ENCODE measurements around the gene DGCR6L. TPM values are rescaled to one million over a fixed set of nuclear protein-coding genes. Genes with fewer than 3 reads are reported as not detected.

Gene DGCR6L
- total RNA-seq, 4 donors from 2014 or later, result 17.2 to 101 (median 34.9) TPM

- Histone ChIP-seq H3K4me1 (peaks cover 0 to 9% of the 10 kb centered on the region in 2 donors), H3K36me3 (no peaks in the 10 kb centered on the region), H3K4me3 (no peak overlapping the region), H3K27me3 (no peaks in the 10 kb centered on the region), H3K9me3 (no peaks in the 10 kb centered on the region), H3K27ac (no peak overlapping the region)
- intact Hi-C loops (cut with DNase I; ENCODE audit: low total_unique reads), result no loop called here
- no peak for TF ChIP-seq POLR2A (IDR thresholded peaks at IDR 0.05)
- TF ChIP-seq, protein P1, sequence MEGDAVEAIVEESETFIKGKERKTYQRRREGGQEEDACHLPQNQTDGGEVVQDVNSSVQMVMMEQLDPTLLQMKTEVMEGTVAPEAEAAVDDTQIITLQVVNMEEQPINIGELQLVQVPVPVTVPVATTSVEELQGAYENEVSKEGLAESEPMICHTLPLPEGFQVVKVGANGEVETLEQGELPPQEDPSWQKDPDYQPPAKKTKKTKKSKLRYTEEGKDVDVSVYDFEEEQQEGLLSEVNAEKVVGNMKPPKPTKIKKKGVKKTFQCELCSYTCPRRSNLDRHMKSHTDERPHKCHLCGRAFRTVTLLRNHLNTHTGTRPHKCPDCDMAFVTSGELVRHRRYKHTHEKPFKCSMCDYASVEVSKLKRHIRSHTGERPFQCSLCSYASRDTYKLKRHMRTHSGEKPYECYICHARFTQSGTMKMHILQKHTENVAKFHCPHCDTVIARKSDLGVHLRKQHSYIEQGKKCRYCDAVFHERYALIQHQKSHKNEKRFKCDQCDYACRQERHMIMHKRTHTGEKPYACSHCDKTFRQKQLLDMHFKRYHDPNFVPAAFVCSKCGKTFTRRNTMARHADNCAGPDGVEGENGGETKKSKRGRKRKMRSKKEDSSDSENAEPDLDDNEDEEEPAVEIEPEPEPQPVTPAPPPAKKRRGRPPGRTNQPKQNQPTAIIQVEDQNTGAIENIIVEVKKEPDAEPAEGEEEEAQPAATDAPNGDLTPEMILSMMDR (IDR thresholded peaks at IDR 0.05), result no peak
- DNase-seq, result no peak
These were observed 24.4 kb downstream of the DGCR6L start for GRCh38 chr22:20295262-20296064.

DNA sequence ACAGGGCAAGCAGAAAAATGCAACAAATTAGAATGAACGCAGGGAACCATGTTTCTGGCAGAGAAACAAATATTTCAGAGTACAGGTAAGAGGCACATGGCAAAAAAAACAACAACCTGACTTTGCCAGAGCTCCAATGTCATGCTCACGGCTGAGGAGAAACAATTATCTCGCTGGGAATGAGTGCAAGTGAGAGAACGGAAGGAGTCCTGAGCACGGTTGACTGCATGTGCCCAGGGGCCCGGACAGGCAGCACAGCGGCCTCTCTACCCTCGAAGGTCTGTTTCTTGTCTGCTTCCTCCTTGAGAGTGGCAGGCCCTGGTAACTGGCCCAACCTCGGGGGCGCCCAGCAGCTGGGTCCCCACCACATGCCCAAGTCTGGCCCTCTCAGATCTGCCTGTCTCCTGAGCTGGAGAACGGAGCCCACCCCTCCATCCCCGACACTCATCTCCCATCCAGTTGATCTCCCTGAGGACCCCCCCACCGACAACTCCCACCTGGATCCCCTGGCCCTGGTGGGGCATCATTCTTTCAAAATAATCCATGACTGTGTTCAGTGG, 27.1 kb downstream of the DGCR6L start:
- no peaks in the 10 kb centered on the region for H3K4me1 ChIP-seq
- no peaks in the 10 kb centered on the region for H3K9me3 ChIP-seq
- H3K4me3 ChIP-seq, result no peak overlapping the region
- intact Hi-C loops (cut with DNase I; ENCODE audit: low total_unique reads), result no loop called here
- H3K27me3 ChIP-seq, result no peaks in the 10 kb centered on the region
- TF ChIP-seq POLR2A (IDR thresholded peaks at IDR 0.05), result no peak
- DNase-seq, result no peak
- H3K27ac ChIP-seq, result no peak overlapping the region
- H3K36me3 ChIP-seq, result no peaks in the 10 kb centered on the region

GRCh38 chr22:20292108-20292507, 27.8 kb downstream of the DGCR6L start:
- Histone ChIP-seq H3K36me3 (no peaks in the 10 kb centered on the region), H3K4me1 (no peaks in the 10 kb centered on the region), H3K4me3 (no peak overlapping the region), H3K27me3 (no peaks in the 10 kb centered on the region), H3K27ac (no peak overlapping the region), H3K9me3 (no peaks in the 10 kb centered on the region)
- intact Hi-C loops (cut with DNase I; ENCODE audit: low total_unique reads), result no loop called here
- no peak for DNase-seq
- TF ChIP-seq POLR2A (IDR thresholded peaks at IDR 0.05), result no peak
- TF ChIP-seq, protein P1 (IDR thresholded peaks at IDR 0.05), result no peak

- DNase-seq, result no peak
- intact Hi-C loops (cut with DNase I; ENCODE audit: low total_unique reads), result no loop called here
- no peaks in the 10 kb centered on the region for H3K9me3 ChIP-seq
- TF ChIP-seq, protein P1 (IDR thresholded peaks at IDR 0.05), result no peak
- TF ChIP-seq POLR2A (IDR thresholded peaks at IDR 0.05), result no peak
- H3K4me1 ChIP-seq, result no peaks in the 10 kb centered on the region
- no peaks in the 10 kb centered on the region for H3K27me3 ChIP-seq
- H3K4me3 ChIP-seq, result no peak overlapping the region
- no peak overlapping the region for H3K27ac ChIP-seq
- H3K36me3 ChIP-seq, result no peaks in the 10 kb centered on the region
These were observed 28.2 kb downstream of the DGCR6L start for GRCh38 chr22:20291604-20292063.

DNA sequence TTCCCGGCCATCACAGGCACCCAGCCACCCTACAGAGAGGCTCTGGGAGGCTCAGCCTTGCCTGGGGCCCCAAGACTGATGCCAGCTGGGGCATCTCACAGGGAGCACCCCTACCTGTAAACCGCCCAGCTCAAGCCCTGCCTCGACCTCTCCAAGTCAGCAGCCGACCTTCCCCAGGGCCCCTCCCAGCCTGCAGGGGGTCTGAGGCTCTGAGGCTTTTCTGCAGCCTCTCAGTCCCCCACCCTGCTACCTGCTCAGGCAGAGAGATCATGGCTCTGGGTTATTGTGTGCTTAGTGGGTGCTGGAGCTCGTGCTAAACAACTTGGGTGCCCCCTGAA, 28.6 kb downstream of the DGCR6L start:
- TF ChIP-seq, protein P1 (IDR thresholded peaks at IDR 0.05), result no peak
- TF ChIP-seq POLR2A (IDR thresholded peaks at IDR 0.05), result no peak
- intact Hi-C loops (cut with DNase I; ENCODE audit: low total_unique reads), result no loop called here
- Histone ChIP-seq H3K36me3 (no peaks in the 10 kb centered on the region), H3K27me3 (no peaks in the 10 kb centered on the region), H3K4me3 (no peak overlapping the region), H3K4me1 (no peaks in the 10 kb centered on the region), H3K27ac (no peak overlapping the region), H3K9me3 (no peaks in the 10 kb centered on the region)
- no peak for DNase-seq

Data from uterus (tissue), 4 donors.